Spleen (tissue), 7 donors: ENCODE data around the gene SLC22A4.

ENCODE experiments used
- POLR2A ChIP-seq, 3 donors: fragments of 450-650 bp; IDR thresholded peaks; one replicate each; pipeline ENCODE4 v1.5.1; 2017; ENCODE audit warnings: antibody characterized with exemption in 3 of 3, mild to moderate bottlenecking in 1 of 3
- POLR2AphosphoS5 ChIP-seq, 3 donors: sonication (generic); formaldehyde crosslinking; IDR thresholded peaks; one replicate each; pipeline ENCODE4 v1.5.1; 2017; ENCODE audit warnings: antibody characterized with exemption in 3 of 3
- TF ChIP-seq, protein P1 (sequence below), 11 experiments: fragments of 200-600 bp in 7 of 11; fragments of 450-650 bp in 4 of 11; sonication (generic) in 4 of 11; IDR thresholded peaks in 8 of 11; conservative IDR thresholded peaks in 3 of 11; 1 replicate in 7 of 11; 2 replicates in 4 of 11; pipeline versions ENCODE4 v1.4.0 to v1.8.0; 2016 to 2021; ENCODE audit warnings: antibody characterized with exemption in 11 of 11, inconsistent platforms in 4 of 11, mild to moderate bottlenecking in 1 of 11
- donor health status: DM: no; HTN: no; CAD: no; lungs with moderate emphysema.
- donor health status: DM: no; HTN: no; CAD: no.
- donor health status: DM: no; HTN: no; CAD: no.

DNA sequence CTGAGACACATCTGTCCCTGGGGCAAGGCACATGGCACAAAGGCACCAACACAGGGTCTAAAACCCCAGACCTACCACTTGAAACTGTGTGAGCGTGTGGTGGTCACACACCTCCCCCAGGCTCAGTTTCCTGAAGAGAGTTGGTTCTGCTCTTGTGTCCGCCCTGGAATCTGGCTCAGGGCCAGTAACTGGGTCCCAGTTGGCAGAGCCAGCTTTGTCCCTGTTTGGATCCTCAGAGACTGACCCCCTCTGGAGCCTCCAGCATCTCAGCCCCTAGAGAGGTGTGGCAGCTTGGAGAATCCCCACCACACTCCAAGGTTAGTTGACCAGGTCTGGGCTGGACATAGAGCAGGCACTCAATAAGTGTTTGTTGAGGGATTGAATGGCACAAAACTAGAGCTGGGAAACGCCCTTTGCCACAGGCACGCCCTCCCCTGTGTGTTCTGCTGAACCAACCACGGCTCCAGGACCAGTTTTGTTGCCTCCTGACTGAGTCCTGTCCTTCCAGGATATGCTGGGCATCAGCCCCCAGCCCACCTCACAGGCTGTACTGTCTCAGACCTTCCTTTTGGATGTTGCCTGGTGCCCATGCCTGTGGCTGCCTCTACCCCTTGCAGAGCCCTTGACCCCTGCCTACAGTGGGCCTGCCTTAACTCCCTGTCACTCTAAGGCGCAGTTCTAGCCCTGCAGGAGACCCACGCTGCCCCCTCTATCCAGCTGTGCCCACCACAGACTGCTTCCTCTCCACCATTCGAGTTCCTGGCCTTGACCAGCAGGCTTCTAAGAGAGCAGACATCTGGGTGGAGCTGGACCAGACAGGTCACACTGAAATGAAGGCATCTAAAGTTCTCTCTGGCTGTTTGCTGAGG lies 40.5 kb upstream of the SLC22A4 start:
- TF ChIP-seq, protein P1, sequence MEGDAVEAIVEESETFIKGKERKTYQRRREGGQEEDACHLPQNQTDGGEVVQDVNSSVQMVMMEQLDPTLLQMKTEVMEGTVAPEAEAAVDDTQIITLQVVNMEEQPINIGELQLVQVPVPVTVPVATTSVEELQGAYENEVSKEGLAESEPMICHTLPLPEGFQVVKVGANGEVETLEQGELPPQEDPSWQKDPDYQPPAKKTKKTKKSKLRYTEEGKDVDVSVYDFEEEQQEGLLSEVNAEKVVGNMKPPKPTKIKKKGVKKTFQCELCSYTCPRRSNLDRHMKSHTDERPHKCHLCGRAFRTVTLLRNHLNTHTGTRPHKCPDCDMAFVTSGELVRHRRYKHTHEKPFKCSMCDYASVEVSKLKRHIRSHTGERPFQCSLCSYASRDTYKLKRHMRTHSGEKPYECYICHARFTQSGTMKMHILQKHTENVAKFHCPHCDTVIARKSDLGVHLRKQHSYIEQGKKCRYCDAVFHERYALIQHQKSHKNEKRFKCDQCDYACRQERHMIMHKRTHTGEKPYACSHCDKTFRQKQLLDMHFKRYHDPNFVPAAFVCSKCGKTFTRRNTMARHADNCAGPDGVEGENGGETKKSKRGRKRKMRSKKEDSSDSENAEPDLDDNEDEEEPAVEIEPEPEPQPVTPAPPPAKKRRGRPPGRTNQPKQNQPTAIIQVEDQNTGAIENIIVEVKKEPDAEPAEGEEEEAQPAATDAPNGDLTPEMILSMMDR (IDR thresholded peaks at IDR 0.05 in 8 of 11, conservative IDR thresholded peaks at IDR 0.05 in 3 of 11), result no peak
- TF ChIP-seq POLR2AphosphoS5 (IDR thresholded peaks at IDR 0.05) (no peak), POLR2A (IDR thresholded peaks at IDR 0.05) (no peak)
